Measurements from ENCODE around the gene TBRG1.

TBRG1 gene

DNA sequence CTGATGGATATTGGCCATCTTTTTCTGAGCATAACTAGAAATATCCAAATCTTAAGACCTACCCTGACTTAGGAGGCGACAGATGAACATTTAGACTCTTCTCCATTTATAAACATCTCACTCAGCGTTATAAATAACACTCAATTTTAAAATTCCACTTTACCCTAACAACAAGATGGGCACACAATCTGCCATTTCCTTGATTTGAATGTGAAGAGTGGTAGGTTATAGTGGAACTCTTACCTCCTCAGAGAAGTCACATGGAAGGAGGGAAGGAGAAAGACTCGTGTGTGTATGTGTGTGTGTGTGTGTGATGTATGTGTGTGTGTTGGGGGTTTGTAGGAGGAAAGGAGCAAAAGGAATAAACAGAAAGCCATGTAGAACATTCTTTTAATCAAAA lies 35.8 kb downstream of the TBRG1 start:
- no peak for DNase-seq (ENCODE audit: insufficient read length, low spot score)
- no peak for FAIRE-seq

DNA sequence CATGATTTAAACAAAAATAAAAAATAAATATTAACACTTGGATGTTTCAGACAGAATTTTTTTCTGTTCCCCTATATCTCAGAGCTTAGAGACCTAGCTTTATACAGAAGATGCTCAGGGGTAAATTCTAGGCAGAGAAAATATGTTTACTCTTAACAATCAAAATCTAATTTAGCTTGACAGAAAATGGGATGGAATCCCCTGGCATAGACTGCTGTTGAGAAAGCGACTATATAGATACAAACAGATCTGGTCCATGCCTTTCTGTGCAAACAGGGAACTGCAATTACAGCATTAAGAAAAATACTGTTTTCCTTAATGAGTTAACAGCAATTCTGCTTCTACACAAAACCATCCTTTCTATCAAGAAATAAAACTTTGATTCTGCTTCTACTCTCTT lies 36.3 kb downstream of the TBRG1 start:
- FAIRE-seq = no peak
- DNase-seq (ENCODE audit: insufficient read length, low spot score) = no peak

DNA sequence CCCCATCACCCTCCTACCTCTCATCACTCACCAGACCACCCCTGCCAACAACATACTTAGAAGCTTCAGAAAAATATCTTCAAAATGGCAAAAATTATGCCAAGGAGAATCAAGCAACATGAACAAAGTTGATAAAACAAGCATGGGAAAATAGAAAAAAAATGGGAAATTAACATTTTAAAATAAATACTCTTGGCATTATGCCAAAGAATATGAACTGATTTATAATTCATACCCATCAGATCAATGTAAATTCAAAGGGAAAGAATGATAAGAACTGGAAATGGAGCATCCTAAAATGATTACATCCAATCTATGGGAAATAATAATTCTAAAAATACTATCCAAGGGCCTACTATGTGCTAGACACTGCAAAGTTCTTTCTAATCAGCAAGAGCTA lies 38.9 kb downstream of the TBRG1 start:
- no peak for FAIRE-seq
- no peak for DNase-seq (ENCODE audit: insufficient read length, low spot score)

DNA sequence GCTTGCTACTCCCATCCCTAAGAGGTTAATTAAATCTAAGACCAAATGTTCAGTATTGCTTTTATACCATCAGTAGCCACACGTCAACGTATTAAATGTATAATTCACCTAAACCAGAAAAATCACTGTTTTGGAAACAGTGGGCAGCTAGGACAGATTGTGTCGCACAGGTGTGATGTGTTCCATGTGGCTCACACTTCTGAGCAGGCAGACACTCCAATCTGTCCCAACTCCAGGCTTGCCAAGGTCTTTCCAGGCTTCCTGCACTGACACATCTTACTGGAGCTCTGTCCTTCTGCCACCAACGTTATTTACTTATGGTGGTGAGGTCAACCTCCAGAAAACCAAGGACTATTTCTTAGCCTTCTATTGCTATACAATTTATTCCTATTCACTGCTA lies 39.4 kb downstream of the TBRG1 start:
- FAIRE-seq (no peak), DNase-seq (ENCODE audit: insufficient read length, low spot score) (no peak)

DNA sequence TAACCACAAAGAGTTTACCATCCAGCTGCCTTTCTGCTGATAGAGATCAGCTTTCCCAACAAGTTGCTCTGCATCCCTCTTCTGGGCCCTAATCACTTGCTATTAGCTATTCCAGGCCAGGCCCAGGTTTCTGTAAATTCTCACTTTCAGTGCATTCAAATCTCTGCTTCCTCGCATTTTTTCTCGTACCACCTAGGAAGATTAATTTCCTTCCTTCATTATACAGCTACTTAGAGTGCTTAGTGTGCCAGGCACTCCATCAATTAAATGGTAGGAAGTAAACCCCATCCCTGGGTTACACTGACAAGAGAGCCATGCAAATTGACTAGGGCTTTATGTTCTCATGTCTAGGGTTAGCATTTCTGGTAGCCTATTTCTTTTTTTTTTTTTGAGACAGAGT lies 41.2 kb downstream of the TBRG1 start:
- no peak for FAIRE-seq

DNA sequence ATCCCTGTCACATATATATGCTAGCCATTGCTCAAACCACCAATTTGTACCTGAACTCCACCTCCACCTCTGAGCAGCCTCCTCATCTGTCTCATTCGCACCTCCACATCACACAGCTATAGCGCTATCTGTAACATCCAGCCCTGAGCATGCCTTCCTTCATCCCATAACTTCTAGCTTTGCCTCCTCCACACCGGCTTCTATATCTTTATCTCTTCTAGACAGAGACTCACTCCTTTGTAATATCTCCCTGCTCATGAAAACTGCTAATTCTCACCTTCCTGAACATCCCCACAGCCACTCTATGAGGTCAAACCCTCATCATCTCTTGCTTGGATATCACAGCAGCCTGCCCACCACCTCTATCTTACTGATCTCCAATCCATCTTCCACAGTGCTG lies 44.9 kb downstream of the TBRG1 start:
- no peak for FAIRE-seq

More for the DNA sequence above, 41.2 kb downstream of the TBRG1 start:
- DNase-seq (ENCODE audit: insufficient read length, low spot score) = no peak

DNA sequence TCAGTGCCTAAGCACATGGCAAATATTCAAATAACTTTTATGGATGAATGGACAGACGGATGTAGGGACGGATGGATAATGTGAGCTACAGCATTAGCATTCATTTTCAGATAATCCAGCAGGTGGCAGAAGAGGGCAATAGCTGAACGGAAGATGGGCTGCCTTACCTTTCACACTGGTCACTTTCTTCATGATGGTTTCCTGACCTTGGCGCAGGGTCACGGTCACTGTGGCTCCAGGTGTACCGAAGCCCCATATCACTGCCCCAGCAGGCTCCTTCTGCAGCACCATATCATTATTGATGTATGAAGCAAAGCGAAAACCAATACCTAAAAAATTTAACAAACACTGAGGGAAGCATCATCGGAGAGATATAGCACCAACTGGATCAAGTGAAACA lies 46.5 kb downstream of the TBRG1 start:
- DNase-seq (ENCODE audit: insufficient read length, low spot score) (peak; percentile 34), FAIRE-seq (peak; percentile 89)

More for the DNA sequence above, 44.9 kb downstream of the TBRG1 start:
- DNase-seq (ENCODE audit: insufficient read length, low spot score) = no peak

DNA sequence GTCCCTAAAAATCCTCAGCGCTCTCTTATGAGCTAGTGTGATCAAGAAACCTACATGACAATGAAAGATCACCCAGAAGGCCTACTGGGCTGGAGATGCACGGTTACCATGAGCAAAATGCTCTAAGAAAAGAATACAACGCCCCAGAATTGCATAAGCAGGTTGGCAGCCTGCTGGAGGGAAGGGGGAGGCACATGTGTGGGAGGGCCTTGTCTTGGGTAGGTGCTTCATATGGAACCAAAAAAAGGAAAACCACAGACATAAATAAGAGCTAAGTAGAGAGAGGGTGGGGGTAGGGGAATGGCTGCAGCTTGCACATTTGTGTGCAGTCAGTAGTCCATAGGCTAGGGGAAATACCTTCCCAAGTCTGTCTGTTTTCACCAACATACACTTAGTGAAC lies 48.1 kb downstream of the TBRG1 start:
- FAIRE-seq (peak; percentile 66), DNase-seq (ENCODE audit: insufficient read length, low spot score) (no peak)

DNA sequence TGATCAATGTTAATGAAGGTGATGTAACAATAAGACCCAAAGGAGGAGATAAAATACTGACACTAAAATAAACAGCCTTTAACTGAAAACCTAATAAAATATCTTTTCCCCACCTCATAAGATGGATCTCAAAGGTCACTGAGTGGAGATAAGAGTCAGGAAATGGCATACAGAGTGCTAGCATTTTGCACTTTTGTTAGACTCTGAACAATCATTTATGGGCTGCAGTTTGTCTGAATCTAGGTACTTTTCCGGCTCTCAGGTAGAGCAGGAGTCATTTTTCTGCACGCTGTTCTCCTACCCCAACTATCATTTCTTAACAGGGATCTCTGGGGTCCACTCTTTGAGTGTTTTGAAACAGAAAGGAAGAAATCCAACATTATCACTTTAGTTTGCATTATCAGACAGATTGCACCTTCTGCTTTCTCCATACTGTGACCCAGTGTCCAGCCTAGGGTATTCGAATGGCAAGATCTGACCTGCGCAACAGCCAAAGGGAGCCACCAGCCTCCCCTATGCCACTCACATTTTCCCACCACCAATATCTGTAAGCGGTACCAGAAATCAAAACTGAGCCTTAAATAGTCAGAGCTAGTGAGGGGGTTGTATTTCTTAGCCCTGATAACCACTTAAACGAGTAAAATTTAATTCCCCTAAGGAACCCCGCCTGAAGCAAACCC lies 50.0 kb downstream of the TBRG1 start:
- DNase-seq (ENCODE audit: insufficient read length, low spot score) (no peak), FAIRE-seq (peak; percentile 33)

DNA sequence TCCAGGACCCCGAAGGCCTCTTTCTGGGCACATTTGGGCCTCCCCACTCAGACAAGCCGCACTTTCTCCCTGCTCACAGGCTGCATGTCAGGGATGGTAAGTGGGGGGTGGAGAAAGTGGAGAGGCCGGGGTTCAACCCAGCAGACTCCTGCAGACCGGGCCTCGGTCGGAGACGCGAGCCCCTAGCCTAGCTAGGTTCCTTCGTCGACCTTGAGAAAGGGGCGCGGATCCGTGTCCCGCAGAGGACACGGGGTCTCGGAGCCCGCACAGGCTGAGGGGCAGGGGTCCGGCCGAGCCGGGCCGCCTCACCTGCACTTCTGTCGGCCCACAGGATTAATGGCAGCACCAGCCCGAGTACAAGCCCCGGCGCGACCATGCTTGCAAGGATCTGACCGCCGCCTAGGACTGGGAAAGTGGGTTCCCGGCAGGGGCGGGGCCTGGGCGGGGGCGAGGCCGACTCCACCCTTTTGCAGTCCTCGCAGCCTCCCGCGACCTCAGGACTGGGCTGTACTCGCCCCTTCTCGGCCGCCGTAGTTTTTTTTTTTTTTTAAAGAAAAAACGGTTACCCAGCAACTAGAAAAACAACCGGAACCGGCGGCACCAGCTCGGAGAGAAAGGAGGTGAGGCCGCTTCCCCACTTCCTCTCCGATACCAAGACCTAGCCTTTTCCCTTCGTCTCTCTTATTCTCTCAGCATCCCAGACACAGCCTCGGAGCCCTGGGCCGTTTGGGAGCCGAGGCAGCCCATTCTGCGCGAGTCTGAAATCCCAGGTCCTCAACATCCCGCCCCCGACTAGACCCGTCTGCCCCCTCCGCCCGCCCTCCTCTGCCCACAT lies 50.9 kb downstream of the TBRG1 start, which contains the start of the genes SIAE and SPA17:
Gene SIAE (minus strand): TSS at position 407 of the 835 bp plus-strand sequence. CDS start 31 bp downstream, at position 376.
Gene SPA17 (plus strand): TSS at position 572 of the 835 bp plus-strand sequence. CDS start 1,361 bp downstream, outside the sequence.
- FAIRE-seq (peak; percentile 73), DNase-seq (ENCODE audit: insufficient read length, low spot score) (peak; percentile 80)

DNA sequence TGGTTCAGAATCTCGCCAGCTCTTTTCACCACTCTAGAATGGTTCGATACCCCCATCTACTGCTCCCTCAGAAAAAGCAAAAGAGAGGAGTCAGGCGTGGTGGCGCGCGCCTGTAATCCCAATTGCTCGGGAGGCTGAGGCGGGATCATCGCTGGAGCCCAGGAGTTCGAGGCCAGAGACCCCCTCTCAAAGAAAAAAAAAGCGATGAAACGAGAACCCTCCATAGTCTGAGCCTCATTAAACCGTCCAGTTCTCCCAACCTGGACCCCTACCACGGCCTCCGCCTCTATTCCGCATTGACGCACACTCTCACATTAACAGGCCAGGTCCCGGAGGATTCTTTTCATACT lies 51.5 kb downstream of the TBRG1 start:
- FAIRE-seq (no peak), DNase-seq (ENCODE audit: insufficient read length, low spot score) (no peak)

DNA sequence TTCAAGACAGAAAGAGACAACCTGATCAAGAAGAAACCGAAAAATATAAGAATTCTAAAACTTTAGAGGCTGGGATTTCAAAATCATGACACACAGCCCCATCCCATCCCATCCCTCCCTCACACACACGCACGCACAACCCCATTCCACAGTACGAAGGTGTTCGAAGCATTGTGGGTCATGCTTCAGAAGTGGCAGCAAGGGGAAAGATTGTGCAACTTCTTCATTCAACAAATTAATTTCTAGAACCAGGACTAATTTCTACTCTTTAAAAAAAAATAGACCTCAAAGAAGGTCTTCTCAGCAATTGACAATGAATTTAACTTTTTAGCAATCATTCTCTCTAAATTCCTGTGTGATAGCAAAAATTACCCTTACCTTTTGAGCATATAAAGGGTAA lies 51.9 kb downstream of the TBRG1 start:
- no peak for FAIRE-seq
- DNase-seq (ENCODE audit: insufficient read length, low spot score) = no peak

DNA sequence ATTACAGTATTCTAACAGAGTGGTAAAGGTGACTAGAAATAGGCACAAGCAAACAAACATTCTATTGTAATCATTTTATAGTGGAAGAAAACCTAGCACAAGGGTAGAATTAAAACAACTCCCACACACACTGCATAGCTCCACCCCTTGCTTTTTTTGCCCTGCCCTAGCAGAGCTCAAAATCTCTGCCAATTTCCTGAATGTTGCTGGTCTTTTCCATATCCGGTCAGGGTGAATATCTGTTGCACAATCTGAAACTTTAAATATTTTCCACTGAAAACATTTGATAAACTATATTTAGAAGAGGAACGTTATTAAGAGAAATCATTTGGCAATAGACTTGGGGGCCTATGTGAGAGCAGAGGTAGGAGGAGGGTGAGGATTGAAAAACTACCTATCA lies 53.7 kb downstream of the TBRG1 start:
- no peak for DNase-seq (ENCODE audit: insufficient read length, low spot score)

DNA sequence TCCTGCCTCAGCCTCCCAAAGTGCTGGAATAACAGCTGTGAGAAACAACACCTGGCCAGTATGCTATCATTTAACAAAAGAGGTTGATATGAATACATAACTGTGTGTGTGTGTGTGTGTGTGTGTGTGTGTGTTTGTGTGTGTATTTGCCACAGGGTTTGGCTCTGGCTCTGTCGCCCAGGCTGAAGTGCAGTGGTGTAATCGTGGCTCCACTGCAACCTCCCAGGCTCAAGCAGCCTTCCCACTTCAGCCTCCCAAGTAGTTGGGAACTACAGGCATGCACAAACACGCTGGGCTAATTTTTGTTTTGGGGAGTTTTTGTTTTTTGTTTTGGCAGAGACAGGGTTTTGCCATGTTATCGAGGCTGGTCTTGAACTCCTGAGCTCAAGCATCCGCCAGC lies 55.8 kb downstream of the TBRG1 start:
- FAIRE-seq = no peak
- no peak for DNase-seq (ENCODE audit: insufficient read length, low spot score)

More for the DNA sequence above, 53.7 kb downstream of the TBRG1 start:
- no peak for FAIRE-seq

DNA sequence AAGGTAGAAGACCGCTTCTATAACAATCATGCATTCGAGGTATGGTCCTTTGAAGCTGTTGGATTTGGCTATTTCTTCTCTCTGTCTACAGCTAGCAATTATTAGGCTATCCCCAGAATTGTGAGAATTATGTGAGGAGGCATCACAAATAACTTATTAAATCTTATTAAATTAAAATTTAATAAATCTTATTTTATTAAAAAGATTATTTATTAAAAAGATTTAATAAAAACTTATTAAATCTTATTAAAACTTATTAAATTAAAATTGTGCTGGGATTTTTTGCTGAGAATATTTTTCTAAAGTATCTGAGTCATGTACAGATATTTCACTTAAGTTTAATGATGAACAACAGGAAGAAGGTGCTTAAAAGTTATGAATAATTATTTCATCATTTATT lies 58.8 kb downstream of the TBRG1 start:
- no peak for FAIRE-seq
- DNase-seq (ENCODE audit: insufficient read length, low spot score) = no peak

DNA sequence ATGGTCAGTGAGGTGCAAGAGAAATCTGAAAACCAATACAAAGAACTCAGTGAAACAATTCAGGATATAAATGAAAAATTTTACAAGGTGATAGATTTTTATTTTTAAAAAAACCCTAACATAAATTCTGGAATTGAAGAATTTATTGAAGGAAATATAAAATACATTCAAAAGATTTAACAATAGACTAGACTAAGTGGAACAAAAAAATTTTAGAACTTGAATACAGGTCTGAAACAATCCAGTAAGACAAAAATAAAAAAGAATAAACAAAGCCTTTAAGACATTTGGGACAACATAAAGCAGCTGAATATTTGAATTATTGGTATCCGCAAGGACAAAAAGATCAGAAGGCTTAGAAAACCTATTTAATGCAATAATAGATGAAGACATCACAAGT lies 59.8 kb downstream of the TBRG1 start:
- no peak for FAIRE-seq
- DNase-seq (ENCODE audit: insufficient read length, low spot score) = no peak

Data from GM19239 (cell line).